ENCODE data around the gene CLASRP. TPM values are rescaled to one million over a fixed set of nuclear protein-coding genes. Genes with fewer than 3 reads are reported as not detected.

The CLASRP gene
- total RNA-seq, 1 experiment from 2014 or later: 38.9 TPM

DNA sequence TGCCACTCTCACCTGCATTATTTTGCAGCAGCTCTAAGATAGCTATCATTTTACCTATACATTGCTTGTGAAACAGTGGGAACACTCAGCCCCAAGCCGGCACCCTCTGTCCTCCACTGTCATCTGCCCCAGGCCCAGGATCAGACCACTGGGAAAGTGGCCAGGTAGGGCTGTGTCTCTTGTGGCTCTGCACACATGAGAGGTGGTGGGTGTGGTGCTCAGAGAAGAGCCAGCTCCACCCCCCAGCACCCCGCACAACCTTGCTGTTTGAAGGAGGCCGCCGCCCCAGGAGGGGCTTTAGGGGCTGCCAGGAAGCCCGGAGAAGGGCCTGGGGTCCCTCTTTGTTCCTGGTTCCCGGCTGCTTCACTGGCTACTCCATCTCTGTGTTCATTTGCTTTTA, 80.7 kb downstream of the CLASRP start:
- no peaks in the 10 kb centered on the region; the same call in none of the 2 replicates for H4K20me1 ChIP-seq (ENCODE audit: low read length)
- no peak for DNase-seq
- intact Hi-C loops (cut with micrococcal nuclease): no loop called here
- no peaks in the 10 kb centered on the region for H3K36me3 ChIP-seq (ENCODE audit: low read depth, low read length)
- peaks cover 16% of the 10 kb centered on the region for H3K4me1 ChIP-seq (ENCODE audit: insufficient read depth, low read length)
- no peak overlapping the region for H3K27ac ChIP-seq (ENCODE audit: low read length)
- no peak overlapping the region for H3K4me2 ChIP-seq (ENCODE audit: low read length)
- H3K9me3 ChIP-seq (ENCODE audit: low read length): no peaks in the 10 kb centered on the region
- no peak overlapping the region for H3K9ac ChIP-seq (ENCODE audit: low read length)
- H3K9me2 ChIP-seq (replicated peaks; ENCODE audit: low read length): no peaks in the 10 kb centered on the region
- no peak for TF ChIP-seq EZH2 (IDR thresholded peaks at IDR 0.05; ENCODE audit: low read length, unreplicated experiment)
- TF ChIP-seq, protein P1, sequence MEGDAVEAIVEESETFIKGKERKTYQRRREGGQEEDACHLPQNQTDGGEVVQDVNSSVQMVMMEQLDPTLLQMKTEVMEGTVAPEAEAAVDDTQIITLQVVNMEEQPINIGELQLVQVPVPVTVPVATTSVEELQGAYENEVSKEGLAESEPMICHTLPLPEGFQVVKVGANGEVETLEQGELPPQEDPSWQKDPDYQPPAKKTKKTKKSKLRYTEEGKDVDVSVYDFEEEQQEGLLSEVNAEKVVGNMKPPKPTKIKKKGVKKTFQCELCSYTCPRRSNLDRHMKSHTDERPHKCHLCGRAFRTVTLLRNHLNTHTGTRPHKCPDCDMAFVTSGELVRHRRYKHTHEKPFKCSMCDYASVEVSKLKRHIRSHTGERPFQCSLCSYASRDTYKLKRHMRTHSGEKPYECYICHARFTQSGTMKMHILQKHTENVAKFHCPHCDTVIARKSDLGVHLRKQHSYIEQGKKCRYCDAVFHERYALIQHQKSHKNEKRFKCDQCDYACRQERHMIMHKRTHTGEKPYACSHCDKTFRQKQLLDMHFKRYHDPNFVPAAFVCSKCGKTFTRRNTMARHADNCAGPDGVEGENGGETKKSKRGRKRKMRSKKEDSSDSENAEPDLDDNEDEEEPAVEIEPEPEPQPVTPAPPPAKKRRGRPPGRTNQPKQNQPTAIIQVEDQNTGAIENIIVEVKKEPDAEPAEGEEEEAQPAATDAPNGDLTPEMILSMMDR (conservative IDR thresholded peaks at IDR 0.05; ENCODE audit: low read depth, low read length): no peak
- no peak for TF ChIP-seq EZH2phosphoT487 (IDR thresholded peaks at IDR 0.05; ENCODE audit: borderline replicate concordance, low read length)
- peaks cover 4% of the 10 kb centered on the region for H3F3A ChIP-seq (ENCODE audit: low read length, unreplicated experiment)
- no peaks in the 10 kb centered on the region for H3K27me3 ChIP-seq (ENCODE audit: low read length)
- no peak overlapping the region for H3K4me3 ChIP-seq (ENCODE audit: low read length)
- no peak for ATAC-seq
- ChIA-PET POLR2A (ENCODE audit: unreplicated experiment) (no interaction called here), CTCF (no interaction called here)
- H2AFZ ChIP-seq (ENCODE audit: low read length): no peak overlapping the region
- BruUV-seq (replicated peaks): no TSS peak
- peaks cover 80% of the 10 kb centered on the region for H3K79me2 ChIP-seq (ENCODE audit: low read length)

Other genes with a start within 250 kb of the CLASRP start
- gene BCAM, start 229.9 kb upstream of the CLASRP start, total RNA-seq (2014; rRNA removed): 12.9 and 18.7 TPM in 2 replicates
- gene NECTIN2, start 192.7 kb upstream of the CLASRP start, total RNA-seq (2014; rRNA removed): 61.0 and 71.6 TPM in 2 replicates
- 190 and 201 TPM in 2 replicates for gene TOMM40, start 147.8 kb upstream of the CLASRP start, total RNA-seq (2014; rRNA removed)
- 2.7 and 3.6 TPM in 2 replicates for gene APOE, start 133.2 kb upstream of the CLASRP start, total RNA-seq (2014; rRNA removed)
- gene APOC1, start 124.4 kb upstream of the CLASRP start, total RNA-seq (2014; rRNA removed): 2.7 and 3.3 TPM in 2 replicates
- gene APOC4, start 96.8 kb upstream of the CLASRP start, total RNA-seq (2014; rRNA removed): not detected in 2 replicates
- gene APOC2, start 93.0 kb upstream of the CLASRP start, total RNA-seq (2014; rRNA removed): not detected in 2 replicates
- 44.9 and 61.3 TPM in 2 replicates for gene CLPTM1, start 83.7 kb upstream of the CLASRP start, total RNA-seq (2014; rRNA removed)
- 4.8 and 15.2 TPM in 2 replicates for gene RELB, start 37.6 kb upstream of the CLASRP start, total RNA-seq (2014; rRNA removed)
- 0.52 and 2.4 TPM in 2 replicates for gene ZNF296, start 37.4 kb downstream of the CLASRP start, total RNA-seq (2014; rRNA removed)
- gene GEMIN7, start 40.2 kb downstream of the CLASRP start, total RNA-seq (2014; rRNA removed): 22.3 and 35.5 TPM in 2 replicates
- 37.0 and 46.4 TPM in 2 replicates for gene PPP1R37, start 54.1 kb downstream of the CLASRP start, total RNA-seq (2014; rRNA removed)
- 0.75 and 1.1 TPM in 2 replicates for gene NKPD1, start 121.9 kb downstream of the CLASRP start, total RNA-seq (2014; rRNA removed)
- gene TRAPPC6A, start 139.2 kb downstream of the CLASRP start, total RNA-seq (2014; rRNA removed): 18.3 and 23.2 TPM in 2 replicates
- 7.3 and 11.9 TPM in 2 replicates for gene BLOC1S3, start 139.7 kb downstream of the CLASRP start, total RNA-seq (2014; rRNA removed)
- not detected in 2 replicates for gene EXOC3L2, start 206.4 kb downstream of the CLASRP start, total RNA-seq (2014; rRNA removed)
- gene MARK4, start 212.2 kb downstream of the CLASRP start, total RNA-seq (2014; rRNA removed): 12.1 and 21.8 TPM in 2 replicates

Measured in PC-3 (cell line).